HG03064 (cell line): ENCODE measurements around the gene C12orf75.

Source experiments
- ATAC-seq: cut with Tn5 transposase; IDR thresholded peaks from one replicate; pipeline ENCODE4 v1.9.1; 2021; ENCODE audit warnings: low read depth; ENCODE audit not compliant: unreplicated experiment

C12orf75 gene

DNA sequence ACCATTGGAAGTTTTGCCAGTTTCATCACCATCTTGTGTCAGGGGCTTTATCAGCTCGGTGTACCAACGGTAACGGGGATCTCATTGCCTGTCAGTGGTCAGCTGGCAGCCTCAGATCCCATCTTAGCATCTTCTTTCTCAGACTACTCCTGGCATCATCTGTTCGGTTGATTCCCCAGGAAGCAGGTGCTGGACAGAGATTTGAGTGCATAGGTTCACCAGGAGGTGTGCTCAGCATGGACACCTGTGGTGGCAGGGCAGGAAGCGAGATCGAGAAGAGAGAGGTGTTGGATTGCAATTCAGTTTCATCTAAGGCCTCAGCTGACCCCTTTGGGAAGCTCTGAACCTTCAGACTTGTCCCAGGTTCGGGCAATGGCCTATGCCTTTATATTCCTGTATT is 76.0 kb downstream of the C12orf75 start:
- ATAC-seq: no peak

DNA sequence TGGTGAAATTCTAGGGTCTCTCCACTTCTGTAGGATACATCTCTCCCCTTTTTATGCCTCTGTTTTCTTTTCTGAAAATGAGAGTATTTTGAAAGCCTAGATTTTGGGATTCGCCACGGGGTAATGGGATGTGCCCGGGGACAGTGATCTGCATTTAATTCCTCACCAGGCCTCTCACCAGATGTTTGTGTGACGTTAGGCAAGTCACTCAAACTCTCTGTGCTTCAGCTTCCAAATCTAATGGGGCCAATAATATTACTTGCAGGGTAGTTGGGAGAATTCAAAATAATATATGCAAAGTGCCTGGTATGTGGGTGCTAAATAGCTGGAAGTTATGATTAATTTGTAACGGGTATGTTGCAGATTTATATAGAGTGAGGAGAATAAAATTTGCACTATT is 78.8 kb downstream of the C12orf75 start:
- ATAC-seq: no peak

DNA sequence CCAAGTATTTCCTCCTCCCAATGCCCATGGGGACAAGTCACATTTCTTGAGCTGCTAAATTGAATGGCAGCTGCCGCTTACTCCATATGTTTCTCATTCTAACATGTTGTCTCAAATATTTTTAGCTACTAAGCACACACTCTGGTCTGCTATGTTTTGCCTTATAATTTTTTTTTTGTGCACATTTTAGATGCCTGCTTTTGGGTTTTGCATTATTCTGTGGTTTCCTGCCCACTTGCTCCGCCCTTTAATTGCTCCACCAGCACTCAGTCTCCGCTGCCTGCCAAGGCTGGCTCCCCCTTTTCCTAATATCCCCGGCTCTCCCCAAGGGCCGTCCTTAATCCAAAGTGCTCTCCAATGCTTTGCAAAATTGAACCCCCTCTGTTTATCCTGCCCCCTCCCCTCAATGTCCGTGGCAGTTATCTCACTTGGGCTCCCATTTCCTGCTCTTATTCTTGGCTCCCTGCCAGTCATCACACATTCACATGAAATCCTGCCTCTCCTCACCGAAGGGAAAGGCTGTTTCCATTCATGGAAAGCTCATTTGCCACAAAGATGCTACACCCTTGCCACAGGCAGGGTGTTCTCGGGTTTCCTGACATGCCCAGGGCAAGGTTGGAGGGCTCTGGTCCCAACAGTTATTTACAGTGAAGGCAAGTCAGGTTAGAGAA is 79.4 kb downstream of the C12orf75 start:
- no peak for ATAC-seq

DNA sequence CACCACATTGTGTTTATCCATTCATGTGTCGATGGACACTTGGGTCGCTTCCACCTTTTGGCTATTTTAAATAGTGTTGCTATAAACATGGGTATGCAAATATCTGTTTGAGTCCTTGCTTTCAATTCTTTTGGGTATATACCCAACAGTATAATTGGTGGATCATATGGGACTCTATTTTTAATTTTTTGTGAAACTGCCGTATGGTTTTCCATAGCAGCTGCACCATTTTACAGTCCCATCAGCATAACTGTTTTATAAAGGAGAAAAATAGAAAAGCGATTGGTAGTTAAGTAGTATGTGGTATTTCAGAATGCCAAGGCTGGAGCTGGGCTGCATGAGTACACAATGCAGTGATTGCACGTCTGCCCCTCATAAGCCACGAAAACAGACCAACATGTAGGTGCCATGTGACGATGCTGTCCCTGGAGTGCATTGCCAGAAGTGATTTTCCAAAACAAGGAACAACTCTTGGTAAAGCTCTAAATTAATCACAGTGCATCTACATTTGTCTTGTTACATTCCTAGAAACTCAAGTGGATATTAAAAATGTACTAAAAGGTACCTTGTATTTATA is 83.5 kb downstream of the C12orf75 start:
- ATAC-seq: no peak

DNA sequence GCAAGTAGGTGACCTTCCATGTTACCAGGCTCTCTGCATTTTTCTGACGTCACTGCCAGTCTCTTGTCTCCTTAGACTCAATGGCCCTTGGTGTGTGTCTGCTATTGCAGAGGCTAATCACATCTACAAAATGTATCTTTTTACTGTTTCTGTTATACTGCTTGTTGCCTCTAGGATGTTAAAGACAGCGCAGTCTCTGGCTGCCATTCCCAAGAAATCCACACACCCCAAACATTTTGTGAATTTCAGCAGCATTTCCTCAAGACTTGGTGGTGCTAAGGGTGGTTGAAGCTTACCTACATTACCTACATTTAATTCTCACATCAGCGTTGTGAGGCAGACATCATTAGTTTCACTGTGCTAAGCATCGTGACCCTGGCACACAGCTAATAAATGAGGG is 87.2 kb downstream of the C12orf75 start:
- ATAC-seq: no peak

DNA sequence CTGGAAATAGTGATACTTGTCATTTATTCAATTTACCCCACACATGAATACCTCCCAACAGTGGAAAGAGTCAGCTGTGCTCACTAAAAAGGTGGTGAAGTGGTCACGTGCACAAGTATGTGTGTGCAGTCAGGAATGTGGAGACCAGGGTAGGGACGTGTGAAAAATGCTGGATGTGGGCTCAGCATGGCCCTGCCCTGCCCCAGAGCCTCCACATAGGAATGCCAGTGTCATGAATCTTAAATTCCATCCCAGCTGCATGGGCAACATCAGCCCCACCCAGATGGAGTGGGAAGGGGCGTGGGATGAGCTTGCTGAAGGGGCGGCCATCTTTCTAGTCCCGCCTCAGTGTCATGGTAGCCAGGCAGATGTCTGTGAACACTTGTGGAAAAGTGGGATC is 87.7 kb downstream of the C12orf75 start:
- ATAC-seq: no peak

GRCh38 chr12:105418821-105419291 is 88.4 kb downstream of the C12orf75 start:
- no peak for ATAC-seq

DNA sequence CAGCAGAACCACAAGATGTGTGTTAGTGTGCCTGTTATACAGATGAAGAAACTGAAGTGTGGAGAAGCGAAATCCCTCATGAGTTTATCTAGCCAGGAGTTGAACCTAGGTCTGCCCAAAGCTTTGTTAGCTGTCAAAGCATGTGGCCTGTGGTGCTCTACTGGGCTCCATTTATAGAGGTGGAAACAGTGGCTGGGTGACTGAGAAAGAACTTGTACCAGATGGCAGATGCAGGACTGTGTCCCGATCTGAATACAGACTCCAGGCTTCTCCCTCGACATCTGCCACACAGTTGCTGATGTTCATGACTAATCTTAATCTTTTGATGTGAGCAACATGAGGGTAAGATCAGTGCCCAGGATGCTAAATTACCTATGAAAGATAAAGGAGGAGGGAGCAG is 89.1 kb downstream of the C12orf75 start:
- no peak for ATAC-seq

DNA sequence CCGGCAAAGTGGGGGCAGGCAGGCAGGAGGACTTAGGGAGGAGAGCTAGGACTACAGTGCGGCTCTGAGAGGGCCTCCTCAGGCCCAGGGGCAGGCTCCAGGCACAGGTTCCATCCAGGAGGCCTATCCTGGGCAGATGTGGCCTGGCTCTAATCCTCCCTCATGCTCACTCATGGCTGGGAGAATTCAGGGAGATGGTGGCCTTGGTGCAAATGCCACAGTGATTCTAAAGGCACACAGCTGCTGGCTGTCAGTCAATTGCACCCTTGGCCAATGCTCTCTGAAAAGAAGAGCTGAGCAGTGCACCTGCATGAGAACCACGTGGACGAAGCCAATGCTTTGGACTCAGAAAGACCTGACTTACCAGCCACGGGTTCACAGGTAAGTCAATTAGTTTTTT is 89.6 kb downstream of the C12orf75 start:
- no peak for ATAC-seq

DNA sequence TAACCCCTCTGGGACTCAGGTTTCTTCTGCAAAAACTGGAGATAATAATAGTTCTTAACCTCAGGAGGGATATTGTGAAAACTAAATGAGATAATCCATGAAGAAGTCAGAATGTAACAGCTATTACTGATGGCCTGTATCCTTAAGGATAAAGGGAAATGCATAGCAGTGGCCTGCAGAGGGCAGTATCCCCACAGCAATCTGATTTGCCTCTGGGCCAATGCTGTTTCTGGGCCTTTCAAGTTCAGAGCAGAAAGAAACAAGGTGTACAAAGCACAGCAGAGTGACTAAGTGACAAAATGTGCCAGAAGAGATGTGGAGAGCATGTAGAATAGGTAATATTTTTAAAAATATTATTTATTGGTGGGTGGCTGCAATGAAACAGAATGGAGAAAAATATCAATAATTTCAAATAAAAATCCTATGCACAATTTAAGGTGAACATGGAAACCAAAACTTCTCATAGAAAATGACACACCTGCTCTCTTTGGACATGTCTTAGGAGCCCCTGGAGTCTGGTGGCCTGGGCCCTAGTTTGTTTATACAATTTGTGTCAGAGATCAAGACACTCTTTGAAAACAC is 90.3 kb downstream of the C12orf75 start:
- no peak for ATAC-seq
